NB4 (cell line): ENCODE measurements around the gene SDHB.

Source experiments
- DNase-seq: peaks from one replicate; pipeline ENCODE4 v3.0.0; 2010; ENCODE audit warnings: low read depth
- H3K4me3 ChIP-seq: one replicate; pipeline ENCODE4 v1.5.1; 2011; ENCODE audit warnings: mild to moderate bottlenecking, low read depth, low read length, moderate library complexity
- CTCF ChIP-seq: IDR thresholded peaks from one replicate; pipeline ENCODE4 v1.5.1; 2012; ENCODE audit warnings: low read depth, low read length
- MYC ChIP-seq: IDR thresholded peaks from 2 replicates; pipeline ENCODE4 v1.6.1; 2011; ENCODE audit warnings: low read depth, low read length
- POLR2A ChIP-seq: IDR thresholded peaks from 2 replicates; pipeline ENCODE4 v1.6.1; 2011; ENCODE audit warnings: mild to moderate bottlenecking; ENCODE audit not compliant: insufficient read length; ENCODE audit errors: extremely low read depth
- TF ChIP-seq, protein P1 (sequence below): IDR thresholded peaks from 2 replicates; pipeline ENCODE4 v1.6.1; 2011; ENCODE audit warnings: low read depth, low read length

Gene SDHB

DNA sequence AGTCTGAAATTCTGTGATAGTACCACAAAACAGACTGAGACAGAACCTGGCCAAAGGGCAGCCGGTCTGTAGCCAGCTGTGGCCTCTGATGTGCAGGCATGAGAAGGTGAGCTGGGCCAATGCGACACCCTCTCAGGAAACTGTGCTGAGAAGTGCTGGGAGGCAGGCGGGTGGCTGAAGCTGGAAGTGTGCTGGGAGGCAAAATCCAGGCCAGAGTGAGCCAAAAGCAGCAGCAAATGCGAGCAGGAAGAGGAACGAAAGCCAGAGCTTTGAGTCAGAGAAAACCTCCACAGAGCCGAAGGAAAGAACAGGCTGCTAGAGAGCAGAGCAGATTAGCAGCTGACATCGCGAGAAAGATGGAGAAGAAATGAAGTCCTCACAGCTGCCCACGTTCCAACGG, 31.9 kb downstream of the SDHB start:
- H3K4me3 ChIP-seq: no peak overlapping the region
- DNase-seq: no peak
- TF ChIP-seq CTCF (no peak), POLR2A (no peak), MYC (no peak)
- TF ChIP-seq, protein P1, sequence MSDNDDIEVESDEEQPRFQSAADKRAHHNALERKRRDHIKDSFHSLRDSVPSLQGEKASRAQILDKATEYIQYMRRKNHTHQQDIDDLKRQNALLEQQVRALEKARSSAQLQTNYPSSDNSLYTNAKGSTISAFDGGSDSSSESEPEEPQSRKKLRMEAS: no peak

DNA sequence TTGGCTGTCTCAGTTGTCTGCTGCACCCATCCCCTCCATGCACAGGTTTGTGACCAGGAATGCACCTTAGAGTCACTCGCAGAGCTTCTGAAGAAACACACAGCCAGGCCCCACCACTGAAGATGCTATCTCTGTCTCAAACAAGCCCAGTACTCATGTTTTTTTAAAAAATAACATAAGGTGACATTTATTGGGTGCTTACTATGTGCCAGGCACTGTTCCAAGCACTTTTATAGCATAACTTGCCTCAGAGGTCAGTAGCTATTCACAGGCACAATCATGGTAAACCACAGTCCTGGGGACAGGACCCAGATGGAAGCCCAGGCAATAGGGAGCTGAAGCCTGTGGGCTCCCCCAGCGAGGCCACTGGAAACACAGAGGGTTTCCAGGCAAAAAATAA, 33.3 kb downstream of the SDHB start:
- no peak for DNase-seq
- TF ChIP-seq CTCF: no peak
- TF ChIP-seq POLR2A: no peak
- TF ChIP-seq, protein P1: no peak
- TF ChIP-seq MYC: no peak
- H3K4me3 ChIP-seq: no peak overlapping the region

- TF ChIP-seq CTCF (no peak), MYC (no peak), POLR2A (no peak)
- TF ChIP-seq, protein P1: no peak
- no peak overlapping the region for H3K4me3 ChIP-seq
- no peak for DNase-seq
These were observed 35.0 kb downstream of the SDHB start for GRCh38 chr1:17018849-17019248.

DNA sequence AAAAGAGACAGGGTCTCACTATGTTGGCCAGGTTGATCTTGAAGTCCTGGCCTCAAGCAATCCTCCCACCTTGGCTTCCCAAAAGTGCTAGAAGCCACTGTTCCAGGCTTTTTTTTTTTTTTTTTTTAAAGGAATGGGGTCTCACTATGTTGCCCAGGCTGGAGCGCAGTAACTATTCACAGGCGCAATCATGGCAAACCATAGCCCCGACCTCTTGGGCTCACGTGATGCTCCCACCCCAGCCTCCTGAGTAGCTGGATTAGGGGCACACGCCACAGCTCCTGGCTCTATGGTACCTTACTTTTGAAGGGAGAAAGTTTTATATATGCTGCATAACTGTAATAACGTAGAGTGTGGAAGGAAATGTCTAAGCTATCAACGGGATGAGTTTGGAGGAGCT, 36.4 kb downstream of the SDHB start:
- no peak overlapping the region for H3K4me3 ChIP-seq
- no peak for DNase-seq
- TF ChIP-seq, protein P1: no peak
- TF ChIP-seq CTCF (no peak), POLR2A (no peak), MYC (no peak)

DNA sequence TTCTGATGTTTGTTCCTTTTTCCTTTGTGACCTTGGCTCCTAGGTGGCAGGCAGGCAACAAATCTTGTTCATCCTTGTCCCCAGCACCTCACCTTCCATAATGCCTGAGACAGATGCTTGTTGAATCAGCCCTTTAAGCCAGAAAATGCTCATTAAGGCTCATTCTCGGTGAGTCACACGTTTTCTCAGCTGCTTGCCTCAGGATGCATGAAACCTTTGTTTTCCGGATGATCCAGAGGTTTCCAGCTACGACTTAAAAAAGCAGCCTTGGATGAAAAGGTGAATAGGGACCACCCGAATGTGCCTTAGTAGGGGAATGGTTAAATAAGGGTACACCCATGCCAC, 37.5 kb downstream of the SDHB start:
- DNase-seq: no peak
- H3K4me3 ChIP-seq: no peak overlapping the region
- TF ChIP-seq, protein P1: no peak
- TF ChIP-seq CTCF: no peak
- no peak for TF ChIP-seq MYC
- no peak for TF ChIP-seq POLR2A
